H1 (cell line): Measurements from ENCODE around the gene KLHL14. TPM values are rescaled to one million over a fixed set of nuclear protein-coding genes. Genes with fewer than 3 reads are reported as not detected.

Experiments used
- ATF2 ChIP-seq: IDR thresholded peaks from 2 replicates; pipeline ENCODE4 v1.6.1; 2012; ENCODE audit warnings: low read length, inconsistent platforms
- BRCA1 ChIP-seq: IDR thresholded peaks from 2 replicates; pipeline ENCODE4 v1.6.1; 2012; ENCODE audit warnings: low read depth, low read length, improper control_type of control experiment
- CHD2 ChIP-seq: IDR thresholded peaks from 2 replicates; pipeline ENCODE4 v1.6.1; 2012; ENCODE audit warnings: low read length, improper control_type of control experiment
- CHD7 ChIP-seq: fragments of 300-600 bp; sonication (generic); IDR thresholded peaks from 2 replicates; pipeline ENCODE4 v1.7.1; 2012; ENCODE audit warnings: low read length, moderate library complexity, mild to moderate bottlenecking, inconsistent platforms; ENCODE audit not compliant: insufficient replicate concordance
- CTBP2 ChIP-seq: IDR thresholded peaks from 2 replicates; pipeline ENCODE4 v1.7.0; 2011; ENCODE audit warnings: borderline replicate concordance, mild to moderate bottlenecking, moderate library complexity, mixed read lengths, low read length; ENCODE audit not compliant: insufficient read depth, insufficient read length
- JUN ChIP-seq: IDR thresholded peaks from 2 replicates; pipeline ENCODE4 v1.6.1; 2011; ENCODE audit warnings: low read depth, mild to moderate bottlenecking, improper control_type of control experiment, low read length
- NANOG ChIP-seq: IDR thresholded peaks from 2 replicates; pipeline ENCODE4 v1.6.1; 2011; ENCODE audit warnings: low read length, low read depth, mild to moderate bottlenecking, inconsistent platforms; ENCODE audit not compliant: insufficient read depth, poor library complexity, severe bottlenecking
- RXRA ChIP-seq: IDR thresholded peaks from 2 replicates; pipeline ENCODE4 v1.6.1; 2011; ENCODE audit warnings: low read depth, mild to moderate bottlenecking, low read length, moderate library complexity; ENCODE audit not compliant: insufficient read depth
- SP1 ChIP-seq: IDR thresholded peaks from 2 replicates; pipeline ENCODE4 v1.6.1; 2011; ENCODE audit warnings: low read depth, low read length
- TBP ChIP-seq: IDR thresholded peaks from 2 replicates; pipeline ENCODE4 v1.6.1; 2011; ENCODE audit warnings: low read depth, low read length, improper control_type of control experiment
- YY1 ChIP-seq: IDR thresholded peaks from 2 replicates; pipeline ENCODE4 v1.6.1; 2011; ENCODE audit warnings: low read depth, mild to moderate bottlenecking, low read length
- polyA plus RNA-seq, 7 experiments: library from polyadenylated mRNA; depleted of rRNA in 3 of 7; stranded (reverse) in 5 of 7; unstranded in 2 of 7; fragments of >200 nt in 5 of 7; fragments of 200-250 nt in 2 of 7; gene quantifications; 1 replicate in 5 of 7; 2 replicates in 1 of 7; 4 replicates in 1 of 7; pipeline versions ENCODE4 v1.2.1 to v1.2.3, GENCODE V29; 2011 to 2013; ENCODE audit warnings: missing spikeins in 2 of 7, mixed read lengths in 2 of 7
- total RNA-seq: library from RNA; stranded (reverse); fragmentation: NEBNext Ultra II Directional; extraction: Animal tissue kit (Norgen Biotek cat#: 25700); gene quantifications from 2 replicates; pipeline ENCODE4 v1.2.1, GENCODE V29; 2021

KLHL14 gene
- total and polyA plus RNA-seq, 2 of the 8 experiments (the other 6 are each of a cell fraction or from before 2014, with no cell fraction given): 1.1 to 1.2 TPM

GRCh38 chr18:32677578-32677977 is 95.2 kb downstream of the KLHL14 start (continued):
- no peak for TF ChIP-seq CHD7
- no peak for TF ChIP-seq YY1
- TF ChIP-seq RXRA: no peak
- no peak for TF ChIP-seq ATF2
- no peak for TF ChIP-seq NANOG
- no peak for TF ChIP-seq JUN
- TF ChIP-seq CTBP2: no peak
- TF ChIP-seq TBP: no peak
- TF ChIP-seq CHD2: no peak
- no peak for TF ChIP-seq SP1
- TF ChIP-seq BRCA1: no peak
